Measurements from ENCODE around the gene LHFPL2. TPM values are rescaled to one million over a fixed set of nuclear protein-coding genes. Genes with fewer than 3 reads are reported as not detected.

The LHFPL2 gene
- total RNA-seq, 4 donors from 2014 or later = 2.2 to 11.1 (median 6.2) TPM

- H3K4me1 ChIP-seq = peaks cover 4 to 48% (median 17%) of the 10 kb centered on the region in 3 donors
- peaks cover 0 to 44% (median 2%) of the 10 kb centered on the region in 4 donors for H3K27me3 ChIP-seq
- no peaks in the 10 kb centered on the region for H3K36me3 ChIP-seq
- peak overlapping the region; percentile 84 to 96 (median 90) for H3K27ac ChIP-seq
- 18 to 45% methylated on average over 4 to 7 of the region's 23 CpGs for WGBS, 2 donors
- H3K4me3 ChIP-seq = peak overlapping the region; percentile 63 to 95 (median 78)
- H3K9me3 ChIP-seq = no peaks in the 10 kb centered on the region
- DNase-seq = no peak
- intact Hi-C loops (cut with DNase I) = no loop called here
- no peak for TF ChIP-seq CTCF (IDR thresholded peaks at IDR 0.05)
Observed at GRCh38 chr5:78649211-78649695, 681 bp upstream of the LHFPL2 start.

- Histone ChIP-seq H3K4me3 (peak overlapping the region; percentile 63 to 95 (median 78)), H3K27me3 (peaks cover 0 to 42% (median 2%) of the 10 kb centered on the region in 4 donors), H3K9me3 (no peaks in the 10 kb centered on the region), H3K36me3 (no peaks in the 10 kb centered on the region), H3K27ac (peak overlapping the region; percentile 84 to 96 (median 90)), H3K4me1 (peaks cover 4 to 41% (median 8%) of the 10 kb centered on the region in 3 donors)
- intact Hi-C loops (cut with DNase I) = no loop called here
- no peak for DNase-seq
- WGBS, 2 donors = 0 to 2% methylated on average over 6 to 19 of the region's 47 CpGs
- no peak for TF ChIP-seq CTCF (IDR thresholded peaks at IDR 0.05)
- TF ChIP-seq POLR2A (IDR thresholded peaks at IDR 0.05) = no peak
Observed at GRCh38 chr5:78647838-78648358, 674 bp downstream of the LHFPL2 start.

GRCh38 chr5:78647351-78647818 is 1.2 kb downstream of the LHFPL2 start:
- intact Hi-C loops (cut with DNase I) = no loop called here
- Histone ChIP-seq H3K9me3 (no peaks in the 10 kb centered on the region), H3K27ac (peak overlapping the region; percentile 66 to 91 (median 87)), H3K27me3 (peaks cover 0 to 42% (median 2%) of the 10 kb centered on the region in 4 donors), H3K36me3 (no peaks in the 10 kb centered on the region), H3K4me1 (peaks cover 4 to 41% (median 8%) of the 10 kb centered on the region in 3 donors), H3K4me3 (peak overlapping the region; percentile 63 to 95 (median 78))
- TF ChIP-seq CTCF (IDR thresholded peaks at IDR 0.05) (no peak), POLR2A (IDR thresholded peaks at IDR 0.05) (no peak)
- DNase-seq = no peak
- WGBS, 2 donors = 5 to 9% methylated on average over 16 to 17 of the region's 17 CpGs

GRCh38 chr5:78644741-78645300 is 3.8 kb downstream of the LHFPL2 start:
- WGBS, 2 donors = 43 to 67% methylated on average over 2 of the region's 2 CpGs
- no peak overlapping the region for H3K27ac ChIP-seq
- intact Hi-C loops (cut with DNase I) = no loop called here
- no peaks in the 10 kb centered on the region for H3K9me3 ChIP-seq
- TF ChIP-seq POLR2A (IDR thresholded peaks at IDR 0.05) (no peak), CTCF (IDR thresholded peaks at IDR 0.05) (no peak)
- H3K4me3 ChIP-seq = no peak overlapping the region
- no peaks in the 10 kb centered on the region for H3K36me3 ChIP-seq
- peaks cover 4 to 51% (median 12%) of the 10 kb centered on the region in 3 donors for H3K4me1 ChIP-seq
- no peak for DNase-seq
- H3K27me3 ChIP-seq = peaks cover 0 to 37% (median 2%) of the 10 kb centered on the region in 4 donors

- H3K9me3 ChIP-seq = no peaks in the 10 kb centered on the region
- H3K36me3 ChIP-seq = no peaks in the 10 kb centered on the region
- intact Hi-C loops (cut with DNase I) = no loop called here
- H3K4me3 ChIP-seq = no peak overlapping the region
- H3K27ac ChIP-seq = no peak overlapping the region
- WGBS, 2 donors = 85 to 92% methylated on average over 3 of the region's 3 CpGs
- peaks cover 4 to 51% (median 14%) of the 10 kb centered on the region in 3 donors for H3K4me1 ChIP-seq
- DNase-seq = no peak
- H3K27me3 ChIP-seq = peaks cover 0 to 32% (median 2%) of the 10 kb centered on the region in 4 donors
- TF ChIP-seq POLR2A (IDR thresholded peaks at IDR 0.05) = no peak
- no peak for TF ChIP-seq CTCF (IDR thresholded peaks at IDR 0.05)
Observed at GRCh38 chr5:78644129-78644528, 4.4 kb downstream of the LHFPL2 start.

Measured in esophagus squamous epithelium (tissue), 5 donors.